Activated T-cell treated with anti-CD3 and anti-CD28 coated beads for 24 hours (primary cell): ENCODE results near the gene MYOM3.
"Not testable (repeated sequence)": the region's sequence is repeated elsewhere in the genome, so short reads cannot be mapped to it uniquely, and the experiment has no call there.

Experiments
- DNase-seq: peaks from one replicate; pipeline ENCODE4 v3.0.0-alpha.2; 2020; ENCODE audit warnings: low read depth

The MYOM3 gene

GRCh38 chr1:24071941-24072340 is 40.0 kb downstream of the MYOM3 start:
- DNase-seq = no peak

GRCh38 chr1:24070821-24071393 is 41.0 kb downstream of the MYOM3 start:
- peak; percentile 70 for DNase-seq

GRCh38 chr1:24069817-24070216 is 42.1 kb downstream of the MYOM3 start:
- DNase-seq = no peak

DNA sequence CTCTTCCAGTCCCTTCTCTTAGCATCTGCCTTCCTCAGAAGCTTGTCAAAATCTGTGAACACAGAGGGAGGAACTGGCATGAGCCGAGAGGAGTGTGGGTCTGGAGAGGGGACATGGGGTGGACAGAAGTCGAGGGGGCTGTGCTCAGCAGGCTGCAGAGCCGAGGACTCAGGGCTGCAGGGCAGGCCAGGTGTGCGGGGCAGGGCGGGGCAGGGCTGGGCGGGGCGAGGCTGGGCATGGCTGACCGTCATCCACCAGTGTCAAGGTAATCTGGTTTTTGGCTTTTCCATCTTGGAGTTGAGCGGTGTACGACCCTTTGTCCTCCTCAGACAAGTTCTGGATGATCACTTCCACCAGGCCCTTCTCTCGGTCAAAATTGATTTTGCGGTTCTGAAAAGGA is 44.0 kb downstream of the MYOM3 start:
- no peak for DNase-seq

- no peak for DNase-seq
Measured at GRCh38 chr1:24065304-24065703, 46.6 kb downstream of the MYOM3 start.

- DNase-seq = no peak
Measured at GRCh38 chr1:24062221-24062620, 49.7 kb downstream of the MYOM3 start.

DNA sequence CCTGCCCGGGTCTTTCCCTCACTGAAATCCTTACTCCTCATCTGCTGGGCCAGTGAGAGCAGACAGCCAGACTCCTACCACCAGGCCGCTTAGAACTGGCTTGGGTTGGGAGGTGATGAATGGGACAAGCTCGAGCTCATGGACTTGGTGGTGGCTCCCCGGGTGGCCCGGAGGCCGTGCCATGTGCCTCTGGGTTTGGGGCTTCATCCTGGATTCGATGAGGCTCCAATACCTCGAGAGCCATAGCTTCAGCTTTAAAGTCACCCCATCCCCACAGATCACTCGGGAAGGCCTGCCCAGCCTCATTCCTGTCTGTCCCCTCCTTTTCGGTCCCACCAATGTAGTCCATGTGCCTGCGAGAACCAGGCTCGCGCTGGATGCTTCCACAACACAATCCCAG is 51.5 kb downstream of the MYOM3 start:
- DNase-seq = no peak

DNA sequence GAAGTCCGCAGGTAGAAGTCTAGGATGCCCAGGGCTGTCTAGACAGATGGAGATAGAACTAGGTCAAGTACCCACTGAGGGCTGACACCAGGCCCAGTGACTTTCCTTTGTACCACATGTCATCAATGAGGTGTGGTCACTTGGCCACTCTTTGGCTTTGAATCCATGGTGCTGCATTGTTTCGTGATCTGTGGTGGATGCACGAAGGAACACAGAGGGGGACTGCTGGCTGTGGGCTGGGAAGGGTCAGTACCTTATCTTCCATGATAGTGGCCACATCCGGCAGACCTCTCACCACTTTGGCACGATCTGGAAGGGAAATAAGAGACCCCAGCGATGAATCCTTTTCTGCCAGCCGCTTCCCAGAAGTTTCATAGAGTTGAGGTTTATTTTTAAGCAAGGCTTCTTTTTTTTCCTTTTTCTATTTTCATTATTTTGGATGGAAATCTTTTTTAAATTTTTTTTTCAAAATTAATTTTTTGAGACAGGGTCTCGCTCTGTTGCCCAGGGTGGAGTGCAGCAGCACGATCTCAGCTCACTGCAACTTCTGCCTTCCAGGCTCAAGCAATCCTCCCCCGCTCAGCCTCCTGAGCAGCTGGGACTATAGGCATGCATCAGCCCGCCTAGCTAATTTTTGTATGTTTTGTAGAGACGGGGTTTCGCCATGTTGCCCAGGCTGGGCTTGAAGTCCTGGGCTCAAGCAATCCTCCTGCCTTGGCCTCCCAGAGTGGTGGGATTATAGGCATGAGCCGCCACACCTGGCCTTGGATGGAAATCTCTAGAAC is 53.1 kb downstream of the MYOM3 start:
- no peak for DNase-seq

DNA sequence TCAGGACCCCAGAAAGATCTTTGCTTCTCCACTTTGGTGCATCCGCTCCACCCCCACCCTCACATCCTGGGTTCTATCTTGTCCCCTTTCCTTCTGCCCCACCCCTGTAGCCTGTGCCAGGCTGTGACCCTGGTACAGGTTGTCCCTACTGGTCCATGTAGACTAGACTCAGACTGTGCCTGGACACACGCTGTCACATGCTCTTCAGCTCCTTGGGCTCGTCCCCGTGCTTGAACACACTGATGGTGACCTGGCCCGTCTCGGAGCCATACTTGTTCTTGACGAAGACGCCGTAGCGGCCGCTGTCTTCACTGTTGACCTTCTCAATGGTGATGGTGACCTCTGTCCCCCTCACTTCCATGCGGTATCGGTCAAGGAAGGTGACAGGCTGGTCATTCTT is 54.8 kb downstream of the MYOM3 start:
- no peak for DNase-seq

GRCh38 chr1:24055681-24056080 is 56.3 kb downstream of the MYOM3 start:
- no peak for DNase-seq

GRCh38 chr1:24052220-24052619 is 59.7 kb downstream of the MYOM3 start:
- DNase-seq = no peak

DNA sequence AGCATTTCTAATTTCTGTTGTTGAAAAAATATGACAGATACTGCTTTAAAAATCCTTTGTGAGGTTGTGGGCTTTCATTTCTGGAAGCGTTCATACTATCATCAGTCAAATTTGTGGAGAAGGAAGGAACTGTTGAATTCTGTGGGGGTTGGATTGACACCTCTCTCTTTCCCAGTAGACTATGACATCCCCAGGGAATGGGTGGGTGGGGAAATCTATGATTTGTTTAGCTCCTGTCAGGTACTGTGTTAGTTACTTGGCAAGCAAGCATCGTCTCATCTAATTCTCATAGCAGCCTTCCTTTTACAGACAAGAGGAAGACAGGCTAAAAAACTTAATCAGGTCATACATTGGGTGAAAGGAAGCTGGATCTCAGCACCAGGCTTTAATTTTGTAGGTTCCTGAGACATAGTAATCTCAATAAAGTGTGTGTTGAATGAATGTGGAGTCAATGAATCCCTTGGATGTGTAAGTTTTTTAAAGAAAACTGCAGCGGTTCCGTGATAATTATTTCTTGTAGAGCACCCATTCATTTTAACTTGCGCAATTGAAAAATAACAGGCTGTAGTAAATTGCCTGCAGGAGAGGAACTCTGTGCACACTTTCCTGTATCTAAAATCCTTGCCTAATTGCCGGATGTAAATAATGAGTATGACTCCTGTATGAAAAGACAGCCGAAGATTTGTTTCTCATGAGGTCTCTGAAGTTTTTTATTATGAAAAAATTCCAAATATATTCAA is 60.6 kb downstream of the MYOM3 start:
- DNase-seq = no peak

DNA sequence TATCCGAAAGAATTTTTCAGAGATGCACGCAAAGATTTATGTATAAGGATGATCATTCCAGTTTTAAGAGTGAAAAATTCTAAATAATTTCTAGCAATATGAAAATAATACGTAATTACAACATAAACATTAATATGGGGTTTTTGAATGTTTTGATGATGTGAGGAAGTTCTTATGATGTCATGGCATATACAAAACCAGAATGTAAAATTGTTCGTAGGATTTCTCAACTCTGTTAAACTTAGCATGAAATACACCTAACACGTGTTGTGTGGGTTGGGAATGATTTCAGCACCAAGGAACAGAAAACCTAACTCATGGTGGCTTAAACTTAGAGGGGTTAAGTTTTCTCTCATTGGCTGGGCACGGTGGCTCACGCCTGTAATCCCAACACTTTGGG is 62.2 kb downstream of the MYOM3 start:
- DNase-seq = no peak

DNA sequence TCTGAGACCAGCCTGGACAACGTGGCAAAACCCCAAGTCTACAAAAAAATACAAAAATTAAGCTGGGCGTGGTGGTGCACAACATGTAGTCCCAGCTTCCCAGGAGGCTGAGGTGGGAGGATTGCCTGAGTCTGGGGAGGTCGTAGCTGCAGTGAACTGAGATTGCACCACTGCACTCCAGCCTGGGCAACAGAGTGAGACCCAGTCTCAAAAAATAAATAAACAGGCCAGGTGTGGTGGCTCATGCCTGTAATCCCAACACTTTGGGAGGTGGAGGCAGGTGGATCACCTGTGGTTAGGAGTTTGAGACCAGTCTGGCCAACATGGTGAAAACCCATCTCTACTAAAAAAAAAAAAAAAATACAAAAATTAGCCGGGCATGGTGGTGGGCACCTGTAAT is 63.0 kb downstream of the MYOM3 start:
- DNase-seq = not testable (repeated sequence)

GRCh38 chr1:24048205-24048869 is 63.6 kb downstream of the MYOM3 start:
- DNase-seq = no peak

DNA sequence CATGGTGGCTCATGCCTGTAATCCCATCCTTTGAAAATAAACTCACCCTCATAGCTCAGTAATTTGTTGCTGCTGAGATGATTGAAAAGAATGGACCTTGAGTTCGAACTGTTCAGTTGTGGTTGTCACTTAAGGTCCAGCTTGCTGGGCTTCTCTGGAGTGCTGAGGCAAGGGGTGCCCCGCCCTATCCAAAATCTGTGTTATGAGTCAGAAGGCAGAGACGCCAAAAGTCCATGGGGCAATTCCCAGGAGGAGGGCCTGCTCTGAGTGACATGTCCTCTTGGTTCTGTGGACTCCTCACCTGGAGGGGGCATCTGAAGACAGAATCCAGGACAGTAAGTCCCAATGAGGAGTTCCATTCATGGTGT is 64.8 kb downstream of the MYOM3 start:
- DNase-seq = no peak

- no peak for DNase-seq
Measured at GRCh38 chr1:24045771-24046170, 66.2 kb downstream of the MYOM3 start.

DNA sequence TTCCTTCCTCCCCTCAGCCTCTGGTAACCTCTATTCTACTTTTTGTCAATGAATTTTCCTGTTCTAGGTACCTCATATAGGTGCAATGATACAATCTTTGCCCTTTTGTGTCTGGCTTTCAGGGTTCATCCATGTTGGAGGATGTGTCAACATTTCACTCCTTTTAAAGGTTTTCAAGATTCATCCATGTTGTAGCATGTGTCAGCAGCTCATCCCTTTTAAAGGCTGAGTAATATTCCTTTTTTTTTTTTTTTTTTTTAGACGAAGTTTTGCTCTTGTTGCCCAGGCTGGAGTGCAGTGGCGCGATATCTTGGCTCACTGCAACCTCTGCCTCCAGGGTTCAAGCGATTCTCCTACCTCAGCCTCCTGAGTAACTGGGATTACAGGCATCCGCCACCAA is 67.3 kb downstream of the MYOM3 start:
- not testable (repeated sequence) for DNase-seq

DNA sequence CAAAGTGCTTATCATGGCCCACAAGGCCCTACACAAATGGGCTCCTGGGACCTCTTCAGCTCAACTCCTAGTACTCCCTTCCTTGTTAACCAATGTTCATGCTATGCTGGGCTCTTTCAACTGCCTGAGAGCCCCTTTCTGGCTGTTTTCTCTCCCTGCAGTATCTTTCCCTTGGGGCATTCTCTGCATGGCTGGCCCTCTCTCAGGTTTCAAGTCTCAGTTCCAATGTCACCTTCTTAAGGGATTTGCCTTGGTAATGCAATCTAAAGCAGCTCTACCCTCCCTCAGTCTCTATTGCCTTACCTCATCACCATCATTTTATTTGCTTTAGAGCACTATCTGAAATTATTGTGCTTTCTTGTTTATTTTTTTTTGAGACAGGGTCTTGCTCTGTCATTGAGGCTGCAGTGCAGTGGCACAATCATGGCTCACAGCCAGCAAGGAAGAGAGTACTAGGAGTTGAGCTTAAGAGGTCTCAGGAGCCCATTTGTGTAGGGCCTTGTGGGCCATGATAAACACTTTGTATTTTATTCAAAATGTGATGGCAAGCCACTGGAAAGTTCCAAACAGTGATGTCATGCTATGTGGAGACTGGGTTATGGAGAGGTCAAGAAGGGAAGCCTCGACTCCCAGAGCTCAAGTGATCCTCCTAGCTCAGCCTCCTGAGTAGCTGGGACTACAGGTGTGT is 68.4 kb downstream of the MYOM3 start:
- DNase-seq = no peak

- no peak for DNase-seq
Measured at GRCh38 chr1:24042315-24042714, 69.6 kb downstream of the MYOM3 start.

DNA sequence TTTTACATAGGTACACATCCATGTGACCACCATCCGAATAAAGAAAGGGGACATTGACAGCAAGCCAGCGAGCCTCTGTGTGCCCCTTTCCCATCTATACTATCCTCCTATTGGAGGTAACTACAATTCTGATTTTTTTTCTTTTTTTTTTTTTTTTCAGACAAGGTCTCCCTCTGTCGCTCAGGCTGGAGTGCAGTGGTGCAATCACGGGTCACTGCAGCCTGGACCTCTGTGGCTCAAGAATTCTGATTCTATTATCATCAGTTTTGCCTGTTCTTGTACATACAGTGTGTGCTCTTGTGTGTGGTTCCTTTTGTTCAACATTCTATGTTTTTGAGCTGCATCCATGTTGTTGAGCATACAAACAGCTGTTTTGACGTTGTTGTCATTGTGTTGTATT is 75.8 kb downstream of the MYOM3 start:
- no peak for DNase-seq

- no peak for DNase-seq
Measured at GRCh38 chr1:24032981-24033380, 79.0 kb downstream of the MYOM3 start.
